Testis (tissue), 2 donors: ENCODE results near the gene TAF3.

ENCODE experiments used
- CTCF ChIP-seq, 3 experiments: fragments of 450-650 bp in 2 of 3; fragments of 200-600 bp in 1 of 3; sonication (generic) in 1 of 3; IDR thresholded peaks; one replicate each; pipeline ENCODE4 v1.5.1; 2016 to 2019; ENCODE audit warnings: antibody characterized with exemption in 3 of 3, mild to moderate bottlenecking in 2 of 3, moderate library complexity in 1 of 3
- POLR2A ChIP-seq: fragments of 450-650 bp; IDR thresholded peaks from one replicate; pipeline ENCODE4 v1.6.1; 2017; ENCODE audit warnings: antibody characterized with exemption, mild to moderate bottlenecking, moderate library complexity

DNA sequence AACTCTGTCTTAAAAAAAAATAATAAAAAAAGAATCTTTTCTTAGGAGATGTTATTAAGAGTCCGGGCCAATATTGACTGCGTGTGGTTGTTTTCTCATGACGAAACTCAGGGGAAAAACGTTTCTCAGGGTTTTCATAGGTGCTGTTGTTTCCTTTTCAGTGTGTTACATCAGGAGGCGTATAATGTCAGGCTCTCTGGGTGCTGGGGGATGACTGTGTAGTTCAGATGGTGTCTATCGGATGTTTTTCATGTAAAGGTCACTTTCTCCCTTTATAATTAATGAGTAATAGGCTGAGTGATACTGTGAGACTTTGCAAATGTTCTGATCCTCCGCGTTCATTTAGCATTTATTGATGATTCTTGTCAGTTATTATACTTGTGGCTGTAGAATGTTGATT lies 84.1 kb downstream of the TAF3 start:
- TF ChIP-seq CTCF (IDR thresholded peaks at IDR 0.05) (no peak), POLR2A (no peak)
